HG03103 (cell line): ENCODE data around the gene JPT1.
"Not testable (repeated sequence)": the region's sequence is repeated elsewhere in the genome, so short reads cannot be mapped to it uniquely, and the experiment has no call there.

Experiments
- ATAC-seq: cut with Tn5 transposase; IDR thresholded peaks from one replicate; pipeline ENCODE4 v1.9.1; 2021; ENCODE audit warnings: low read depth; ENCODE audit not compliant: unreplicated experiment

Gene JPT1

DNA sequence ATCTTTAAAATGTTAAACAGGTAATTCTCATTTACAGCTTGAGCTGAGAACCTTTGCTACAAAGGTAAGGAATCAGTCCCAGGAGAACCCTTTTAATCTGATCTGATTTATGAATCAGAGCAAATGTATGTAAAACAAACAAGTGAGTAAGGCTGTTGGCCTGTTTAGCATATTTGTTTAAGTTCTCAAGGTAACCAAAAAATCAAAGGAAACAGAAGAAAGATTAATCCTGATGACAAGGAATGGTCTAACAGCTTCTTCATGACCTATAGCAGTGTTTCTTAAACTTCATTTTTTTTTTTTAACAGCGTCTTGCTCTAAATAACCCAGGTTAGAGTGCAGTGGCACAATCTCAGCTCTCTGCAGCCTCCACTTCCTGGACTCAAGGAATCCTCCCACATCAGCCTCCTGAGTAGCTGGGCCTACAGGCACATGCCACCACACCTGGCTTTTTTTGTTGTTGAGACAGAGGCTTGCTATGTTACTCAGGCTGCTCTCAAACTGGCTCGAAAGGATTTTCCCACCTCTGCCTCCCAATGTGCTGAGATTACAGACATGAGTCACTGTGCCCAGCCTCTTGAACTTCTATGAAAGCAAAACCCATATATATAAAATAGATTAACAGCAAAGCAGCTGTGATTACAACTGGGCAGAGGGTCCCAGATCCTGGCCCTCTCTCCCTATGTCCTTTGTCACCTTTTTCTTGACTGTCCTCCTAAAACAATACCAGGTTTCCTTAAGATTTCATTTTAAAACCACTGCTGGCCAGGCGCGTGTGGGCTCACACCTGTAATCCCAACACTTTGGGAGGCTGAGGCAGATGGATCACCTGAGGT is 5.1 kb upstream of the JPT1 start:
- ATAC-seq, result no peak

GRCh38 chr17:75158480-75158879 is 4.2 kb upstream of the JPT1 start:
- ATAC-seq, result not testable (repeated sequence)

- no peak for ATAC-seq
Measured at GRCh38 chr17:75155191-75155601, 884 bp upstream of the JPT1 start.

- ATAC-seq, result no peak
Measured at GRCh38 chr17:75153780-75154194, 525 bp downstream of the JPT1 start.

DNA sequence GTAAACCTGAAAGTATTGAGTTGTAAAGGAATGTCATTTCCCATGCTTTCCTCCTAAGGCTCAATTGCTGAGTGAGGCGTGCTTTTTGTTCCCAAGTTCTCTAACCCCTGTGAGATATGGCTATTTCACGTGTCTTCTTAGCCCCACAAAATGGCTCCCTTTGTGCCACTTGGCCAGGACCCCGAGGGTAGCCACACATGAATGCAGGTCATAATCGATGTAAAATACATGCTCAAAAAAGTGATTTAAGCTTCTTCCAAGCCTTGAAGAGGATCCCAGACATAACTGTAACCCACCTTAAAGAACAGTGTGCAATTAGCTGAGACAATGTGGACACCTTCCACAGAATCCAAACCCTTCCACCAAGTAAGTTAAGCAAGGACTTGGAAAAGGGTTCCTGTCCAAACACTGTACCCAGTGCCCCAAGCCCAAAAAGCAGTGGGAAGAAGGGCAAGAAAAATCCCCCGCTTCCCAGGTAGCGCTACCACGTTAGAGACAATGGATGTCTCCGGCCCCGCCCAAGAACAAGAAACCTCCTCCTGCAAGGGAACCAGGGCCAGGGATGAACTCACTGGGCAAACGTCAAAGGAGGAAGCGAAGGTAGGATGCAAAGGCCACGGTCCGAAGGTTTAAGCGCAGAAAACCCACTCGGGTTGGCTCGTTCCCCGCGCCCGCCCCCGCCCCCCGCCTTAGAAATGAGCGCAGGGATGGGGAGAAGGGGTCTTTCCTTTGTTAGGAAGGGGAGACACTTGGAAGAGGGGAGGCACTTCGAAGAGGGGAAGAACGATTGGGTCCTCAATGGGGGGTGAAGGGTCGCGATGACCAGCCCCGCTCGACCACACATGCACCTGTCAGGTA is 1.2 kb downstream of the JPT1 start:
- no peak for ATAC-seq

- no peak for ATAC-seq
Measured at GRCh38 chr17:75152523-75152921, 1.8 kb downstream of the JPT1 start.

- no peak for ATAC-seq
Measured at GRCh38 chr17:75151930-75152329, 2.4 kb downstream of the JPT1 start.

GRCh38 chr17:75147878-75148546 is 6.3 kb downstream of the JPT1 start:
- ATAC-seq, result no peak

DNA sequence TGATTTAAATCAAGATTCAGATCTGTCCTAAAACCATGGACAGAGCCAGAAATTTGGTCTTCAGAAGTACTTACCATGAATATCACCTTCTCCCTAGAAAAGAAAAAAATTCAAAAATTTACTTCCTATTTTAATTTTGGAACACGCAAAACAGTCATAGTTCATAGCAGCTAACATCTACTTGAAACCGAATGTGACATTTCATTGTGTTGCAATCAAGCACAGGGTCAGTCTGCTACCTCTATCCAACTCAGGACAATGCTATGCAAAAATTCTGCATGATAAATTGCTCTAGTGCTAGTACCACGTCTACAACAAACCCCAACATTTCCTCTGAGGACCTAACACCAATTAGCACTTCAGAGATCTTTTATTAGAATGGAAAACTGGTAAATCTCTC is 7.7 kb downstream of the JPT1 start:
- no peak for ATAC-seq

DNA sequence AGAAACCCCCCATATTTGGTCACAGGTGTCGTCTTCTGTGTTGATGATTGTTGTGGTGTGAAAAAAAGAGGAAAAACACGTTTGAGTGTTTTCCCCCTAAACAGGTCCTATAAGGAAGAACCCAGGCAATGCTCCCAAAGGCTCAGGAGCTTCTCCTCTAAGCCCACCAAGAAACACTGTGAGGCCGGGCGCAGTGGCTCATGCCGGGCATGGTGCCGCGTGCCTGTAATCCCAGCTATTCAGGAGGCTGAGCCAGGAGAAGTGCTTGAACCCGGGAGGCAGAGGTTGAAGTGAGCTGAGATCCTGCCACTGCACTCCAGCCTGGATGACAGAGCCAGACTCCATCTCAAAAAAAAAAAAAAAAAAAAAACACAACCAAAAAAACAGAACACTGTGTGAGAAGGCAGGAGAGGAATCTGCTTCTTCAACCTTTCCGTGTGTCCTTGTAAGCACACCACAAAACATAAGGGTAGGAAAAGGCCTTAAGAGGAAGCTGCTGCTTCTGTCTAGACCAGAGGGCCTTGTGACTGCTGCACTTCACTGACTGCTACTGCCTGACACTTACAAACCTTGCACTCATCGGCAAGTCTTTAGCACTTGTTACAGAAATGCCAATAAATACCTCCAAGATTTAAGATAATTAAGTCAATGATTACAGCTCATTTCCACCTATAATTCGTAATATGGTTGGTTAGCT is 9.3 kb downstream of the JPT1 start:
- ATAC-seq, result no peak

- ATAC-seq, result no peak
Measured at GRCh38 chr17:75142236-75142971, 11.9 kb downstream of the JPT1 start.

DNA sequence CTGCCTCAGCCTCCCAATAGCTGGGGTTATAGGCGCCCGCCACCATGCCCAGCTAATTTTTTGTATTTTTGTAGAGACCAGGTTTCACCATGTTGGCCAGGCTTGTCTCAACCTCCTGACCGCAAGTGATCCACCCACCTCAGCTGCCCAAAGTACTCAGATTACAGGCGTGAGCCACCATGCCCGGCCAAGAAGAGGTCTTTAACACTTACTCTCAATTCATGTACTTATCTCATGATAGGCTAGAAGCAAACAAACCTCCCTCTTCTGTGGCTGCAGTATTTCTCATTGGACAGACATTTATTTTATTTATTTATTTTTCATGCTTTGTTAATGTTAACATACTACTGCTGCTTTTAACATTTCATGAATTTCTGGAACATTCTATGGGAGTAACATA is 15.8 kb downstream of the JPT1 start:
- ATAC-seq, result no peak

DNA sequence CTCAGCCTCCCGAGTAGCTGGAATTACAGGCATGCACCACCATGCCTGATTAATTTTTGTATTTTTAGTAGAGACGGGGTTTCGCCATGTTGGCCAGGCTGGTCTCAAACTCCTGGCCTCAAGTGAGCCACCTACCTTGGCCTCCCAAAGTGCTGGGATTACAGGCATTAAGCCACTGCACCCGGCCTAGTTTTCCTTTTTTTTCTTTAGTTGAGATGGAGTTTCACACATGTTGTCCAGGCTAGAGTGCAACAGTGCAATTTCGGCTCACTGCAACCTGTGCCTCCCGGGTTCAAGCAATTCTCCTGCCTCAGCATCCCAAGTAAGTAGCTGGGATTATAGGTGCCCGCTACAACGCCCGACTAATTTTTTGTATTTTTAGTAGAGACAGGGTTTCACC is 16.6 kb downstream of the JPT1 start:
- not testable (repeated sequence) for ATAC-seq

GRCh38 chr17:75135946-75136345 is 18.4 kb downstream of the JPT1 start:
- no peak for ATAC-seq

DNA sequence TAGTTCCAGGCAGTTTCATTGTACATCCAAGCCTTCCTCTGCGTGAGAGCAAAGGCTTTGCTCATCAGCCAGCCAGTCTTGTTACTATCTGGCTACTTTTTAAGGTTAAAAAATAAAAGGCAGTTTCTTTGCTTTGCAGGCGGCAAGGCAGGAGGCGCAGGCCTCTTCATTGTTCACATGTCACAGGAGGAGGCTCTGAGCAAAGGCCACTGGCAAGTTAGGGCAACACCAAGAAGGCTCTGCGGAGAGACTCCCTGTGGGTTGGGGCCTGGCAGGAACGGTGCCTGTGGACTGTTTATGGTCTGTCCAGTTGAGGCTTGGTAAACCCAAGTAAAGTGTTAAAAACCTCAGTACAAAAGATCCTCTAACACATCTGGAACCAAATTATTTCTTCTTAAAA is 18.9 kb downstream of the JPT1 start:
- no peak for ATAC-seq

GRCh38 chr17:75133607-75134347 is 20.5 kb downstream of the JPT1 start:
- ATAC-seq, result not testable (repeated sequence)

- ATAC-seq, result no peak
Measured at GRCh38 chr17:75133001-75133400, 21.3 kb downstream of the JPT1 start.

GRCh38 chr17:75132018-75133000 is 22.0 kb downstream of the JPT1 start:
- ATAC-seq, result not testable (repeated sequence)
